Peyer's patch (tissue), 4 donors: Measurements from ENCODE around the gene PAN2. TPM values are rescaled to one million over a fixed set of nuclear protein-coding genes. Genes with fewer than 3 reads are reported as not detected.
A peak's percentile ranks its signal among the peaks of the same experiment; 100 is the strongest.

Experiments
- DNase-seq, 3 donors: peaks; one replicate each; pipeline ENCODE4 v3.0.0-alpha.2; 2017 to 2019
- H3K27ac ChIP-seq, 4 donors: fragments of 200-600 bp; sonication (generic); one replicate each; pipeline ENCODE4 v1.5.1; 2016 to 2019
- H3K27me3 ChIP-seq, 2 donors: fragments of 200-600 bp; sonication (generic); one replicate each; pipeline ENCODE4 v1.5.1; 2019
- H3K36me3 ChIP-seq, 3 donors: fragments of 200-600 bp; sonication (generic); one replicate each; pipeline ENCODE4 v1.5.1; 2016 to 2019
- H3K4me1 ChIP-seq, 4 donors: fragments of 200-600 bp; sonication (generic); one replicate each; pipeline ENCODE4 v1.5.1; 2016 to 2019
- H3K4me3 ChIP-seq, 4 donors: fragments of 200-600 bp; sonication (generic); 1 replicate in 3 of 4; 2 replicates in 1 of 4; pipeline ENCODE4 v1.5.1; 2016 to 2019; ENCODE audit warnings: mild to moderate bottlenecking in 1 of 4
- H3K9me3 ChIP-seq, 4 donors: fragments of 200-600 bp; sonication (generic); one replicate each; pipeline ENCODE4 v1.5.1; 2016 to 2019; ENCODE audit warnings: mild to moderate bottlenecking in 1 of 4
- POLR2A ChIP-seq, 2 donors: fragments of 450-650 bp; IDR thresholded peaks; one replicate each; pipeline ENCODE4 v1.5.1; 2017; ENCODE audit warnings: antibody characterized with exemption in 2 of 2, mild to moderate bottlenecking in 2 of 2, moderate library complexity in 2 of 2
- total RNA-seq, 4 donors: library from RNA; depleted of rRNA; stranded (reverse); fragments of >200 nt; gene quantifications; one replicate each; pipeline ENCODE4 v1.1.0, GENCODE V29; 2016
- TF ChIP-seq, protein P1 (sequence below), 6 experiments: fragments of 450-650 bp in 4 of 6; fragments of 200-600 bp in 2 of 6; sonication (generic) in 1 of 6; IDR thresholded peaks; one replicate each; pipeline ENCODE4 v1.5.1; 2017 to 2019; ENCODE audit warnings: antibody characterized with exemption in 6 of 6, mild to moderate bottlenecking in 3 of 6, moderate library complexity in 1 of 6

PAN2 gene
- total RNA-seq, 4 donors from 2014 or later = 82.5 to 114 (median 95.4) TPM

GRCh38 chr12:56374726-56375597 lies 41.2 kb upstream of the PAN2 start:
- no peak for DNase-seq

DNA sequence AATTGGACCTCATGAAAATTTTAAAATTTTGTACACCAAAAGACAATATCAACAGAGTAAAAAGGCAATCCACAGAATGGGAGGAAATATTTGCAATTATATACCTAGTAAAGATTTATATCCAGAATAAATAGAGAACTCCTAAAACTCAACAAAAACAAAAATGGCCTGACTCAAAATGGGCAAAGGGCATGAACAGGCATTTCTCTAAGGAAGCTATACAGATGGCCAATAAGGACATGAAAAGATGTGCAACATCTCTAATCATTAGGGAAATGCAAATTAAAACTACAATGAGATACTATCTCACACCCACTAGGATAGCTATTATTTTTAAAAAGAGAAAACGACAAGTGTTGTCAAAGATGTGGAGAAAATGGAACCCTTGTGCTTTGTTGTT lies 39.7 kb upstream of the PAN2 start:
- H3K9me3 ChIP-seq = no peaks in the 10 kb centered on the region
- H3K27me3 ChIP-seq = no peaks in the 10 kb centered on the region
- H3K27ac ChIP-seq = no peak overlapping the region
- no peak for TF ChIP-seq POLR2A (IDR thresholded peaks at IDR 0.05)
- TF ChIP-seq, protein P1, sequence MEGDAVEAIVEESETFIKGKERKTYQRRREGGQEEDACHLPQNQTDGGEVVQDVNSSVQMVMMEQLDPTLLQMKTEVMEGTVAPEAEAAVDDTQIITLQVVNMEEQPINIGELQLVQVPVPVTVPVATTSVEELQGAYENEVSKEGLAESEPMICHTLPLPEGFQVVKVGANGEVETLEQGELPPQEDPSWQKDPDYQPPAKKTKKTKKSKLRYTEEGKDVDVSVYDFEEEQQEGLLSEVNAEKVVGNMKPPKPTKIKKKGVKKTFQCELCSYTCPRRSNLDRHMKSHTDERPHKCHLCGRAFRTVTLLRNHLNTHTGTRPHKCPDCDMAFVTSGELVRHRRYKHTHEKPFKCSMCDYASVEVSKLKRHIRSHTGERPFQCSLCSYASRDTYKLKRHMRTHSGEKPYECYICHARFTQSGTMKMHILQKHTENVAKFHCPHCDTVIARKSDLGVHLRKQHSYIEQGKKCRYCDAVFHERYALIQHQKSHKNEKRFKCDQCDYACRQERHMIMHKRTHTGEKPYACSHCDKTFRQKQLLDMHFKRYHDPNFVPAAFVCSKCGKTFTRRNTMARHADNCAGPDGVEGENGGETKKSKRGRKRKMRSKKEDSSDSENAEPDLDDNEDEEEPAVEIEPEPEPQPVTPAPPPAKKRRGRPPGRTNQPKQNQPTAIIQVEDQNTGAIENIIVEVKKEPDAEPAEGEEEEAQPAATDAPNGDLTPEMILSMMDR (IDR thresholded peaks at IDR 0.05) = no peak
- H3K36me3 ChIP-seq = no peaks in the 10 kb centered on the region
- peaks cover 0 to 9% (median 2%) of the 10 kb centered on the region in 4 donors for H3K4me1 ChIP-seq
- no peak overlapping the region for H3K4me3 ChIP-seq
- DNase-seq = no peak

More at GRCh38 chr12:56374726-56375597, 41.2 kb upstream of the PAN2 start:
- no peaks in the 10 kb centered on the region for H3K9me3 ChIP-seq
- no peaks in the 10 kb centered on the region for H3K36me3 ChIP-seq
- no peaks in the 10 kb centered on the region for H3K27me3 ChIP-seq
- no peak for TF ChIP-seq POLR2A (IDR thresholded peaks at IDR 0.05)
- TF ChIP-seq, protein P1 (IDR thresholded peaks at IDR 0.05) = no peak
- no peak overlapping the region for H3K4me3 ChIP-seq
- H3K27ac ChIP-seq = peak overlapping the region in 2 of 4 donors; percentile 29 to 71
- H3K4me1 ChIP-seq = peaks cover 0 to 9% (median 2%) of the 10 kb centered on the region in 4 donors

DNA sequence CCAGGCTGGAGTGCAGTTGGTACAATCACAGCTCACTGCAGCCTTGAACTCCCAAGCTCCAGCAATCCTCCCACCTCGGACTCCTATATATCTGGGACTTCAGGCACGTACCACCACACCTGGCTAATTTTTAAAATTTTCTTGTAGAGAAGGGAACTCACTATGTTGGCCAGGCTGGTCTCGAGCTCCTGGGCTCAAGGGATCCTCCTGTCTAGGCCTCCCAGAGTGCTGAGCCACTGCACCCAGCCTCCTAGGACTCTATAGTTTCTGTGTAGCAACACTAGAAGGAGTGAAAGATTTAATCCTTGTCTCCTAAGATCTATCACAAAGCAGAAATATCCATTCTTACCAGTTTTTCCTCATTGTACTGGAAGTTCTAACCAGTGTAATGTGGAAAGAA lies 33.1 kb upstream of the PAN2 start:
- no peak for TF ChIP-seq POLR2A (IDR thresholded peaks at IDR 0.05)
- TF ChIP-seq, protein P1 (IDR thresholded peaks at IDR 0.05) = no peak
- Histone ChIP-seq H3K36me3 (no peaks in the 10 kb centered on the region), H3K27me3 (no peaks in the 10 kb centered on the region), H3K9me3 (no peaks in the 10 kb centered on the region), H3K4me3 (no peak overlapping the region), H3K4me1 (no peaks in the 10 kb centered on the region), H3K27ac (no peak overlapping the region)
- no peak for DNase-seq

DNA sequence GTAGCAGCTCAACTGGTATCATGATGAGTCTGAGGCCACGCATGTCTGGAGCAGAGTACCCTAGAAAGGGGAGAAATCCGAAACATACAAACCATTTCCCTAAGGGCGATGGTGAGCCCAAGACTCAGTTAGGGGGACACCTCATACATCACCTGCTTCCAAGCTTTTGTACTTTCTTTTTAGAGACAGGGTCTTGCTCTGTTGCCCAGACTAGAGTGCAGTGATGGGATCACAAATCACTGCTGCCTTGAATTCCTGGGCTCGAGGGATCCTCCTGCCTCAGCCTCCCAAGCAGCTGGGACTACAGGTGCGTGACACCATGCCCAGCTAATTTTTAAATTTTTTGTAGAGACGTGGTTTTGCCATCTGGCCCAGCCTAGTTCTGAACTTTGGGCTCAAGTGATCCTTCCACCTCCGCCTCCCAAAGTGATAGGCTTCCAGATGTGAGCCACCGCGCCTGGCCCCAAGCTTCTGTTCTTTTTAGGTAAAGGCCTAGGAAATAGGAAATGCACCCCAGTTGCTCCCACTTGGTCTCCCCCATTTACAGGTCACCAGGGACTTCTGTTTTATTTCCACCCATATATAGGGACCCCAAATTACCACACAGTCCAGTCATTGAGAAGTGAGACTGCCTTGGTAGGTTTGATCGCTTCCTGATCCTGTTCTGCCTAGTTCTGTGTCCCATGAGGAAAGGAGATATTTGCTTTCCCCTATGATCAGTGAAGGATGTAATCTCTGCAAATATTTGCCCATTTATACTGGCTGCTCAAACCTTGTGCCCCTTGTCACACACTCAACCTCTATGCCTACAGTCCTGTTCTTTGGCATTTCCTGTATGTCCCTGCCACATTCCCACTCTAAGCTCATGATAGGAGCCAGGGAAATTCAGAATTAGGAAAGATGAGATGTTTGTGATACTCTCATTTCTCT lies 28.6 kb upstream of the PAN2 start, which contains the start of gene APOF:
APOF (minus strand) TSS at position 728 of the 930 bp plus-strand sequence; CDS start at position 616, 112 bp downstream.
- H3K4me3 ChIP-seq = peak within 1 kb of the TSS in 1 of 4 donors; percentile 78
- H3K4me1 ChIP-seq = peaks cover 0 to 17% (median 2%) of the 10 kb centered on the region in 4 donors
- TF ChIP-seq POLR2A (IDR thresholded peaks at IDR 0.05) = no peak
- TF ChIP-seq, protein P1 (IDR thresholded peaks at IDR 0.05) = no peak
- DNase-seq = no peak
- no peaks in the 10 kb centered on the region for H3K9me3 ChIP-seq
- no peak within 1 kb of the TSS for H3K27ac ChIP-seq
- no peaks in the 10 kb centered on the region for H3K27me3 ChIP-seq
- H3K36me3 ChIP-seq = no peaks in the 10 kb centered on the region

DNA sequence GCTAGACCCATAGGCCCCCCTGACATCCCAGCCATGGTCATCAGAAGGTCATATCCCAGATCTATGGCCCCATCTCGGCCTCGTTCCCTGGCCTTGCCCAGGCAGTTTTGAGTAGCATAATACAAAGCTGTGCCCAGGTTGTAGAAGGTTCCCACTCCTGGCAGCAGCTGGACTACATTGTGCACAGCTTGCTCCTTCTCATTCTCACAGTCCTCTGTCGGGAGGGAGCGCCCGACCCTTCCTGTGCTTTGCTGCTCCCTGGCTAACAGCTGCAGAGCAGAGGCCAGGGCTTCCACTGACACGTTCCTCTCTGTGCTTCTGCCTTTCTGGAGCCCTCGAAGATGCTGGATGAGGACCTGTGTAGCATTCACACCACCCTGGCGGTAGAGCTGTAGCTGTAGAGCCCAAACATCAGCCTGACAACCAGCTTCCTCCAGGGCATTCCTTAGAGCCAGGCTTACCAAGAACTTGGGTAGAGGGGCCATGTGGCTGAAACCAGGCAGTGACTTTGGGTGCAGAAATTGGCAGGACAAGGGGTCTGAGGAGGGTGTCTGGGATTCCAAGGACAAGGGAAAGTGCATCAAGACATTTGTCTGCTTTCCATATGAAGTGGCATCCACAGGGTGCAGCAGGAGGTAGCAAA lies 27.8 kb upstream of the PAN2 start:
- H3K4me1 ChIP-seq = peaks cover 0 to 17% (median 2%) of the 10 kb centered on the region in 4 donors
- H3K27ac ChIP-seq = no peak overlapping the region
- peaks cover 0 to 2% (median 0%) of the 10 kb centered on the region in 3 donors for H3K36me3 ChIP-seq
- no peaks in the 10 kb centered on the region for H3K9me3 ChIP-seq
- peak overlapping the region in 1 of 4 donors; percentile 78 for H3K4me3 ChIP-seq
- peak in 1 of 3 donors; percentile 36 for DNase-seq
- H3K27me3 ChIP-seq = no peaks in the 10 kb centered on the region
- no peak for TF ChIP-seq POLR2A (IDR thresholded peaks at IDR 0.05)
- TF ChIP-seq, protein P1 (IDR thresholded peaks at IDR 0.05) = no peak
